HG03097 (cell line): ENCODE results near the gene MRGPRG.

Experiments used
- ATAC-seq: cut with Tn5 transposase; IDR thresholded peaks from one replicate; pipeline ENCODE4 v1.9.1; 2021; ENCODE audit not compliant: unreplicated experiment, low FRiP score

Gene MRGPRG

GRCh38 chr11:3225826-3226750, 7.5 kb upstream of the MRGPRG start:
- no peak for ATAC-seq

GRCh38 chr11:3225159-3225758, 6.6 kb upstream of the MRGPRG start:
- ATAC-seq: no peak

- no peak for ATAC-seq
Measured at GRCh38 chr11:3224401-3225057, 5.9 kb upstream of the MRGPRG start.

- ATAC-seq: no peak
Measured at GRCh38 chr11:3223932-3224381, 5.3 kb upstream of the MRGPRG start.

GRCh38 chr11:3222941-3223915, 4.6 kb upstream of the MRGPRG start:
- no peak for ATAC-seq

GRCh38 chr11:3222003-3222855, 3.6 kb upstream of the MRGPRG start:
- no peak for ATAC-seq

GRCh38 chr11:3221408-3222002, 2.9 kb upstream of the MRGPRG start:
- ATAC-seq: no peak

GRCh38 chr11:3220521-3221407, 2.2 kb upstream of the MRGPRG start:
- no peak for ATAC-seq

GRCh38 chr11:3220101-3220500, 1.5 kb upstream of the MRGPRG start:
- ATAC-seq: no peak

- ATAC-seq: no peak
Measured at GRCh38 chr11:3219281-3219892, 774 bp upstream of the MRGPRG start.

- ATAC-seq: no peak
Measured at GRCh38 chr11:3217818-3218482, 663 bp downstream of the MRGPRG start.

- ATAC-seq: no peak
Measured at GRCh38 chr11:3216027-3216525, 2.5 kb downstream of the MRGPRG start.

GRCh38 chr11:3215346-3216026, 3.1 kb downstream of the MRGPRG start:
- no peak for ATAC-seq

GRCh38 chr11:3214420-3214699, 4.3 kb downstream of the MRGPRG start:
- no peak for ATAC-seq

- ATAC-seq: no peak
Measured at GRCh38 chr11:3213659-3214419, 4.8 kb downstream of the MRGPRG start.

- no peak for ATAC-seq
Measured at GRCh38 chr11:3208272-3208671, 10.3 kb downstream of the MRGPRG start.
